Measurements from ENCODE around the gene CTNND2.

CTNND2 gene

GRCh38 chr5:11174591-11174990 is 729.7 kb downstream of the CTNND2 start:
- TF ChIP-seq EZH2 (optimal IDR thresholded peaks at IDR 0.05; ENCODE audit: low read depth, low read length) (no peak), CTCF (IDR thresholded peaks at IDR 0.05; ENCODE audit: low read length) (no peak), EZH2phosphoT487 (IDR thresholded peaks at IDR 0.05; ENCODE audit: low read length) (no peak)
- Histone ChIP-seq H3K4me1 (ENCODE audit: low read length) (no peaks in the 10 kb centered on the region), H3K36me3 (replicated peaks; ENCODE audit: insufficient read depth, low read length) (no peaks in the 10 kb centered on the region), H3K4me2 (ENCODE audit: low read depth, low read length) (no peak overlapping the region), H3K9ac (ENCODE audit: low read length) (no peak overlapping the region), H3K79me2 (ENCODE audit: low read length) (no peaks in the 10 kb centered on the region), H3K9me3 (replicated peaks; ENCODE audit: insufficient read depth, low read length) (no peaks in the 10 kb centered on the region), H3K27me3 (replicated peaks; ENCODE audit: insufficient read depth, low read length) (no peaks in the 10 kb centered on the region), H3F3A (ENCODE audit: insufficient read depth, low read length) (no peaks in the 10 kb centered on the region), H3K4me3 (ENCODE audit: low read length) (no peak overlapping the region), H3K9me2 (replicated peaks; ENCODE audit: insufficient read depth, low read length) (no peaks in the 10 kb centered on the region), H4K20me1 (ENCODE audit: insufficient read depth, low read length) (no peaks in the 10 kb centered on the region), H2AFZ (ENCODE audit: low read length) (no peak overlapping the region), H3K27ac (ENCODE audit: low read length) (no peak overlapping the region)
- no peak for DNase-seq

- TF ChIP-seq EZH2 (optimal IDR thresholded peaks at IDR 0.05; ENCODE audit: low read depth, low read length) (no peak), EZH2phosphoT487 (IDR thresholded peaks at IDR 0.05; ENCODE audit: low read length) (no peak), CTCF (IDR thresholded peaks at IDR 0.05; ENCODE audit: low read length) (no peak)
- no peak overlapping the region for H2AFZ ChIP-seq (ENCODE audit: low read length)
- H3K27ac ChIP-seq (ENCODE audit: low read length): no peak overlapping the region
- no peaks in the 10 kb centered on the region for H3K9me2 ChIP-seq (replicated peaks; ENCODE audit: insufficient read depth, low read length)
- H3F3A ChIP-seq (ENCODE audit: insufficient read depth, low read length): no peaks in the 10 kb centered on the region
- no peaks in the 10 kb centered on the region for H3K79me2 ChIP-seq (ENCODE audit: low read length)
- no peaks in the 10 kb centered on the region for H3K4me1 ChIP-seq (ENCODE audit: low read length)
- no peaks in the 10 kb centered on the region for H3K36me3 ChIP-seq (replicated peaks; ENCODE audit: insufficient read depth, low read length)
- H3K27me3 ChIP-seq (replicated peaks; ENCODE audit: insufficient read depth, low read length): no peaks in the 10 kb centered on the region
- DNase-seq: no peak
- no peaks in the 10 kb centered on the region for H4K20me1 ChIP-seq (ENCODE audit: insufficient read depth, low read length)
- H3K9me3 ChIP-seq (replicated peaks; ENCODE audit: insufficient read depth, low read length): no peaks in the 10 kb centered on the region
- H3K4me3 ChIP-seq (ENCODE audit: low read length): no peak overlapping the region
- no peak overlapping the region for H3K4me2 ChIP-seq (ENCODE audit: low read depth, low read length)
- H3K9ac ChIP-seq (ENCODE audit: low read length): no peak overlapping the region
These were observed 731.8 kb downstream of the CTNND2 start for GRCh38 chr5:11172484-11172883.

DNA sequence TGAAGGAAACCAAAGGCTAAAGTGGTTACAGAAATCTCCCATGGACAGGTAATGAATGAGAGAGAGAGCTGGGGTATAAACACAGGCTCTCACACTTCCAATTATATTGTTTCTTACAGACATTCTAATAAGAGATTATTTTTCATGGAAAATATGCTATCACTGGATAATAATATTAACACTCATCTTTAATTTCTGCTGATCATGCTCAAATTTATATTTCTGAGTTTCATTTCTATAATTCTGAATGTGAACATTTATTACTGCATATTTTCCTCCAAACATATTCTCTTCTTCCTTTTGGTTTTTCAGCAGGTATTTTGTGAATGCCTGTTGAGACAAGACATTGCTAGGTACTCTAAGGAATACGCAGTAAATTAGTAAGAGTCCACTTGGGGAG is 733.0 kb downstream of the CTNND2 start:
- H3K36me3 ChIP-seq (replicated peaks; ENCODE audit: insufficient read depth, low read length): no peaks in the 10 kb centered on the region
- no peaks in the 10 kb centered on the region for H3F3A ChIP-seq (ENCODE audit: insufficient read depth, low read length)
- H3K27ac ChIP-seq (ENCODE audit: low read length): no peak overlapping the region
- H3K9me2 ChIP-seq (replicated peaks; ENCODE audit: insufficient read depth, low read length): no peaks in the 10 kb centered on the region
- no peaks in the 10 kb centered on the region for H3K9me3 ChIP-seq (replicated peaks; ENCODE audit: insufficient read depth, low read length)
- H3K4me1 ChIP-seq (ENCODE audit: low read length): no peaks in the 10 kb centered on the region
- no peak overlapping the region for H3K9ac ChIP-seq (ENCODE audit: low read length)
- H3K4me3 ChIP-seq (ENCODE audit: low read length): no peak overlapping the region
- DNase-seq: no peak
- no peak overlapping the region for H3K4me2 ChIP-seq (ENCODE audit: low read depth, low read length)
- H3K79me2 ChIP-seq (ENCODE audit: low read length): no peaks in the 10 kb centered on the region
- no peak overlapping the region for H2AFZ ChIP-seq (ENCODE audit: low read length)
- TF ChIP-seq EZH2phosphoT487 (IDR thresholded peaks at IDR 0.05; ENCODE audit: low read length) (no peak), EZH2 (optimal IDR thresholded peaks at IDR 0.05; ENCODE audit: low read depth, low read length) (no peak), CTCF (IDR thresholded peaks at IDR 0.05; ENCODE audit: low read length) (no peak)
- no peaks in the 10 kb centered on the region for H3K27me3 ChIP-seq (replicated peaks; ENCODE audit: insufficient read depth, low read length)
- no peaks in the 10 kb centered on the region for H4K20me1 ChIP-seq (ENCODE audit: insufficient read depth, low read length)
